Mesodermal cell (in vitro differentiated cells): ENCODE measurements around the gene SRMS. TPM values are rescaled to one million over a fixed set of nuclear protein-coding genes. Genes with fewer than 3 reads are reported as not detected.
A peak's percentile ranks its signal among the peaks of the same experiment; 100 is the strongest.

Experiments
- H3K27ac ChIP-seq: 2 replicates; pipeline ENCODE4 v1.7.0; 2013; ENCODE audit warnings: mild to moderate bottlenecking, low read depth, low read length, moderate library complexity; ENCODE audit not compliant: severe bottlenecking
- H3K36me3 ChIP-seq: 2 replicates; pipeline ENCODE4 v1.7.1; 2013; ENCODE audit warnings: mild to moderate bottlenecking, low read length, moderate library complexity; ENCODE audit not compliant: control insufficient read depth, insufficient read depth
- H3K4me1 ChIP-seq: one replicate; pipeline ENCODE4 v1.7.1; 2013; ENCODE audit warnings: mild to moderate bottlenecking, low read length; ENCODE audit not compliant: insufficient read depth, control insufficient read depth, poor library complexity, severe bottlenecking
- H3K4me3 ChIP-seq: 2 replicates; pipeline ENCODE4 v1.7.0; 2013; ENCODE audit warnings: low read length, control low read depth, mild to moderate bottlenecking; ENCODE audit not compliant: insufficient read depth, poor library complexity, severe bottlenecking; ENCODE audit errors: extremely low read depth
- H3K9me3 ChIP-seq: 2 replicates; pipeline ENCODE4 v1.7.1; 2013; ENCODE audit warnings: mild to moderate bottlenecking, low read length, moderate library complexity; ENCODE audit not compliant: control insufficient read depth
- WGBS, 2 experiments: methylation state at CpG; one replicate each; pipeline ENCODE4 v1.1.5; 2013; ENCODE audit warnings: missing lambda C conversion rate in 2 of 2; ENCODE audit not compliant: insufficient coverage in 2 of 2; 5-methylcytosine and 5-hydroxymethylcytosine counted together
- polyA plus RNA-seq, 2 experiments: library from polyadenylated mRNA; stranded (reverse); fragments of 50-300 nt; gene quantifications; one replicate each; pipeline ENCODE4 v1.2.3, GENCODE V29; 2013

SRMS gene
- polyA plus RNA-seq (2013, experiment 1 of 2): not detected
- not detected for polyA plus RNA-seq (2013, experiment 2 of 2)

GRCh38 chr20:63547725-63548480 is at the start of gene SRMS:
SRMS (minus strand) TSS chr20:63547749; CDS start chr20:63547463, 286 bp downstream.
- Histone ChIP-seq H3K36me3 (no peaks in the 10 kb centered on the region), H3K4me3 (no peak within 1 kb of the TSS), H3K4me1 (peaks cover 8% of the 10 kb centered on the region), H3K27ac (no peak within 1 kb of the TSS), H3K9me3 (no peaks in the 10 kb centered on the region)
- WGBS, 2 experiments: 64 to 66% methylated on average over 25 to 31 of the region's 35 CpGs

- H3K4me3 ChIP-seq: no peak overlapping the region
- peaks cover 6% of the 10 kb centered on the region for H3K4me1 ChIP-seq
- WGBS, 2 experiments: 93 to 94% methylated on average over 6 of the region's 6 CpGs
- peaks cover 61% of the 10 kb centered on the region for H3K36me3 ChIP-seq
- H3K27ac ChIP-seq: no peak overlapping the region
- no peaks in the 10 kb centered on the region for H3K9me3 ChIP-seq
Measured at GRCh38 chr20:63596423-63596822, 48.9 kb upstream of the SRMS start.

GRCh38 chr20:63595416-63596127 is 48.0 kb upstream of the SRMS start:
- Histone ChIP-seq H3K4me3 (no peak overlapping the region), H3K36me3 (peaks cover 58% of the 10 kb centered on the region), H3K9me3 (no peaks in the 10 kb centered on the region), H3K4me1 (peaks cover 6% of the 10 kb centered on the region), H3K27ac (no peak overlapping the region)
- WGBS, 2 experiments: 95 to 97% methylated on average over 23 to 29 of the region's 30 CpGs

GRCh38 chr20:63594043-63594561 is 46.6 kb upstream of the SRMS start:
- WGBS, 2 experiments: 89 to 93% methylated on average over 9 to 10 of the region's 10 CpGs
- no peak overlapping the region for H3K4me3 ChIP-seq
- H3K4me1 ChIP-seq: peaks cover 6% of the 10 kb centered on the region
- no peak overlapping the region for H3K27ac ChIP-seq
- H3K9me3 ChIP-seq: no peaks in the 10 kb centered on the region
- H3K36me3 ChIP-seq: peaks cover 56% of the 10 kb centered on the region

GRCh38 chr20:63592661-63593060 is 45.1 kb upstream of the SRMS start:
- Histone ChIP-seq H3K4me1 (peaks cover 6% of the 10 kb centered on the region), H3K4me3 (no peak overlapping the region), H3K27ac (no peak overlapping the region), H3K9me3 (no peaks in the 10 kb centered on the region), H3K36me3 (peaks cover 51% of the 10 kb centered on the region)
- WGBS, 2 experiments: 97 to 98% methylated on average over 11 to 13 of the region's 13 CpGs

- Histone ChIP-seq H3K4me1 (peaks cover 6% of the 10 kb centered on the region), H3K9me3 (no peaks in the 10 kb centered on the region), H3K36me3 (peaks cover 54% of the 10 kb centered on the region), H3K4me3 (no peak overlapping the region), H3K27ac (no peak overlapping the region)
- WGBS, 2 experiments: 95 to 97% methylated on average over 28 of the region's 28 CpGs
Measured at GRCh38 chr20:63591786-63592355, 44.3 kb upstream of the SRMS start.

GRCh38 chr20:63591147-63591533 is 43.6 kb upstream of the SRMS start:
- WGBS, 2 experiments: 87 to 89% methylated on average over 4 of the region's 4 CpGs
- Histone ChIP-seq H3K27ac (no peak overlapping the region), H3K4me1 (peaks cover 6% of the 10 kb centered on the region), H3K36me3 (peaks cover 53% of the 10 kb centered on the region), H3K4me3 (no peak overlapping the region), H3K9me3 (no peaks in the 10 kb centered on the region)

GRCh38 chr20:63590218-63591146 is 42.9 kb upstream of the SRMS start:
- peaks cover 6% of the 10 kb centered on the region for H3K4me1 ChIP-seq
- H3K36me3 ChIP-seq: peaks cover 46% of the 10 kb centered on the region
- 95 to 96% methylated on average over 44 to 52 of the region's 52 CpGs for WGBS, 2 experiments
- no peak overlapping the region for H3K4me3 ChIP-seq
- H3K9me3 ChIP-seq: no peaks in the 10 kb centered on the region
- H3K27ac ChIP-seq: no peak overlapping the region

- Histone ChIP-seq H3K4me3 (no peak overlapping the region), H3K9me3 (no peaks in the 10 kb centered on the region), H3K27ac (peak overlapping the region; percentile 6), H3K4me1 (peaks cover 6% of the 10 kb centered on the region), H3K36me3 (peaks cover 44% of the 10 kb centered on the region)
- 95 to 96% methylated on average over 29 to 32 of the region's 38 CpGs for WGBS, 2 experiments
Measured at GRCh38 chr20:63589261-63590217, 42.0 kb upstream of the SRMS start.
